LHCN-M2 (cell line): ENCODE measurements around the gene ITPKB. TPM values are rescaled to one million over a fixed set of nuclear protein-coding genes. Genes with fewer than 3 reads are reported as not detected.

ENCODE experiments used
- DNase-seq: peaks from one replicate; pipeline ENCODE4 v3.0.0-alpha.2; 2012; ENCODE audit warnings: low read depth
- total RNA-seq: library from RNA; depleted of rRNA; stranded (reverse); fragments of >200 nt; gene quantifications from 2 replicates; pipeline ENCODE4 v1.2.3, GENCODE V29; 2014

The ITPKB gene
- total RNA-seq, 1 experiment from 2014 or later = 0.40 TPM

- no peak for DNase-seq
Observed at GRCh38 chr1:226706684-226707083, 32.4 kb downstream of the ITPKB start.

GRCh38 chr1:226704169-226704937 is 34.7 kb downstream of the ITPKB start:
- DNase-seq = no peak

GRCh38 chr1:226702957-226703831 is 35.9 kb downstream of the ITPKB start:
- peak; percentile 47 for DNase-seq

GRCh38 chr1:226702318-226702956 is 36.6 kb downstream of the ITPKB start:
- peak; percentile 80 for DNase-seq

GRCh38 chr1:226700861-226701260 is 38.2 kb downstream of the ITPKB start:
- DNase-seq = no peak

- no peak for DNase-seq
Observed at GRCh38 chr1:226699166-226699565, 39.9 kb downstream of the ITPKB start.

- no peak for DNase-seq
Observed at GRCh38 chr1:226698659-226699058, 40.4 kb downstream of the ITPKB start.

- DNase-seq = no peak
Observed at GRCh38 chr1:226697929-226698544, 41.0 kb downstream of the ITPKB start.

GRCh38 chr1:226697151-226697928 is 41.7 kb downstream of the ITPKB start:
- DNase-seq = peak; percentile 49

- no peak for DNase-seq
Observed at GRCh38 chr1:226696547-226696946, 42.5 kb downstream of the ITPKB start.

GRCh38 chr1:226695335-226695900 is 43.7 kb downstream of the ITPKB start:
- no peak for DNase-seq

GRCh38 chr1:226692823-226693222 is 46.3 kb downstream of the ITPKB start:
- no peak for DNase-seq

GRCh38 chr1:226692051-226692792 is 46.9 kb downstream of the ITPKB start:
- no peak for DNase-seq

GRCh38 chr1:226691247-226691646 is 47.8 kb downstream of the ITPKB start:
- no peak for DNase-seq

GRCh38 chr1:226690460-226690982 is 48.6 kb downstream of the ITPKB start:
- DNase-seq = no peak

GRCh38 chr1:226688808-226689207 is 50.3 kb downstream of the ITPKB start:
- DNase-seq = no peak

GRCh38 chr1:226688056-226688748 is 50.9 kb downstream of the ITPKB start:
- no peak for DNase-seq

- DNase-seq = no peak
Observed at GRCh38 chr1:226687426-226687825, 51.7 kb downstream of the ITPKB start.
